SJCRH30 (cell line): ENCODE results near the gene GALT. TPM values are rescaled to one million over a fixed set of nuclear protein-coding genes. Genes with fewer than 3 reads are reported as not detected.

Experiments
- DNase-seq, 2 experiments: peaks; one replicate each; pipeline ENCODE4 v3.0.0-alpha.2; 2015 to 2020
- H3K27ac ChIP-seq: fragments of 250-450 bp; sonication (Bioruptor Pico); 2 replicates; pipeline ENCODE4 v1.5.1; 2020; ENCODE audit warnings: mild to moderate bottlenecking, moderate library complexity
- H3K27me3 ChIP-seq: fragments of 250-450 bp; sonication (Bioruptor Pico); 2 replicates; pipeline ENCODE4 v1.5.1; 2020; ENCODE audit warnings: mild to moderate bottlenecking, moderate library complexity
- H3K36me3 ChIP-seq: fragments of 250-450 bp; sonication (Bioruptor Pico); 2 replicates; pipeline ENCODE4 v1.5.1; 2020; ENCODE audit warnings: mild to moderate bottlenecking, moderate library complexity
- H3K4me1 ChIP-seq: fragments of 250-450 bp; sonication (Bioruptor Pico); 2 replicates; pipeline ENCODE4 v1.5.1; 2020; ENCODE audit warnings: mild to moderate bottlenecking, moderate library complexity
- H3K4me3 ChIP-seq: fragments of 250-450 bp; sonication (Bioruptor Pico); 2 replicates; pipeline ENCODE4 v1.5.1; 2020; ENCODE audit warnings: mild to moderate bottlenecking, moderate library complexity
- H3K9me3 ChIP-seq: fragments of 250-450 bp; sonication (Bioruptor Pico); replicated peaks from 2 replicates; pipeline ENCODE4 v1.5.1; 2020; ENCODE audit warnings: mild to moderate bottlenecking, moderate library complexity
- total RNA-seq: library from RNA; depleted of rRNA; stranded (reverse); fragments of >200 nt; shearing (Covaris generic); gene quantifications from 2 replicates; pipeline ENCODE4 v1.2.3, GENCODE V29; 2014

GALT gene
- total RNA-seq, 1 experiment from 2014 or later = 18.9 TPM

DNA sequence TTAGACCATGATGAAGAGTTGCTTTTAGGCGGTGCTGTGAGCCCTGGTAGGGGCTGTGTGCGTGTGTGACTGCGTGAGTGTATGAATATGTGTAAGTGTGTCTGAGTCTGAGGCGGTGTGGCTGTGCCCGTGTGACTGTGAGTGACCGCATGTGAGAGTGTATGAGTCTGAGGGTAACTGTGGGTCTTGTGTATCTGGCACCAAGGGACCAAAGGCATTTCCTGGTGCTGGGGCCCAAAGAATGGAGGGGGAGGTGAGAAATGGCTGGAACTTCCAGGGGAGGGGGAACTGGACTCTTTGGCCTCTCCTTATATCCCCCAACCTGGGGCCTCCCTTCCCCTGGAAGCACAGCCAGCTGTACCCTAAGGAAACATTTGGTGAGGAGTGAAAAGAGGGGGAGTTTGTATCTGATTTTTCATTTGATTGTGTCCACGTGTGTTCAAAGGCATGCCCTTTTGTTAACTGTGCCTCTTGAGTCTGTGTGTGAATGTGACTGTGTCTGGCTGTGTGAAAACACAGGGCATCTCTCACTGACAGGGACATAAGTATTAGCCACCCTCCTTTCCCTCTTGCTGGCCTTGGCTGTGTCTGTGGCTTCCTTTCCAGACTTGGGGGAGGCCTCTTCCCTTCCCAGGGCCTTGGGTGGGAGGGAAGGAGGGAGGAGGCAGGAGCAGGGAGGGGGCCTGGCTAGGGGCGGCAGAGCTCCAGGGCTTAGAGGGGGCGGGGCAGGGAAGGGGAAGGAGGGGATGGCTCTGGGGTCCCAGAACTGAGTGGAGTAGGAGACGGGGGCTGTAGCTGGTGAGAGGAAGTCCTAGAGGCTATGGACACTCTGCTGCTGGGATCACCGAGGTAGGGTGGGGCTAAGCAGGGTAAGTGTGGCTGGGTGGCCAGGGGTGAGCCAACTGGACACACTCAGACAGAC, 6.9 kb downstream of the GALT start:
- Histone ChIP-seq H3K4me3 (no peak overlapping the region), H3K4me1 (peaks cover 3% of the 10 kb centered on the region; the same call in 1 of the 2 replicates), H3K9me3 (no peaks in the 10 kb centered on the region), H3K27ac (no peak overlapping the region), H3K27me3 (no peaks in the 10 kb centered on the region), H3K36me3 (no peaks in the 10 kb centered on the region; the same call in 1 of the 2 replicates)
- no peak for DNase-seq

DNA sequence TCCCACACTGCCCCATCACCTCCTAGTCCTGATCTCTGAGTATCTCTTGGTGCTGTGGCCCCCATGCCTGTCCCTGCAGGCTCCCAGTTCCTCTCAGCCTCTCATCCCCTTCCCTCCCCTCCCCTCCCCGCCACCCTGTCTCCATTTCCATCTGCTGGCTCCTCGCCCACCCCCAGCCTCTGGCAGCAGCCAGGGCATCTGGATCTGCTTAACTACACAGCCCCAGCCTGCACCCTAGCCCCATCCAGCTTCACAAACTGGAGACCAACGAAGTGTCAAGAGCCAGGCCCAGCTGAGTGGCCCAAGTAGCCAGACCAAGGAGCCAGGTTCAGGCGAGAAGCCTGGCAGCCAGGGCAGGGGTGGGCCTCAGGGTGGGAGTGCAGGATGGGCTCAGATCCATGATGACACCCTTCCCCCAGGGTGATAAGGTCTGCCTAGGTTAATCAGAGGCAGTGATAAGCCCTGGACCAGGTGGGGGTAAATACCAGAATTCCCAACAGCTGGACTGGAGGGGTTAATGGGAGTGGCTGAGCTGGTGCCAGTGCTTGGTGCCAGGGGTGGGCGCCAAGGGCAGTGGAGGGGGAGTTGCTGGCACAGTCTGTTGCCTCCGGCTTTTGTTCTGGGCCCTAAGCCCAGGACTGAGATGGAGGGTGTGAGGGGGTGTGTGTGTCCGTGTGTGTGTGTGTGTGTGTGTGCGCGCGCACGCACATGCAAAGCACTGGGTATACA, 8.0 kb downstream of the GALT start:
- Histone ChIP-seq H3K4me1 (peaks cover 3% of the 10 kb centered on the region; the same call in 1 of the 2 replicates), H3K27me3 (no peaks in the 10 kb centered on the region), H3K27ac (no peak overlapping the region), H3K4me3 (no peak overlapping the region), H3K9me3 (no peaks in the 10 kb centered on the region), H3K36me3 (no peaks in the 10 kb centered on the region)
- DNase-seq = no peak

DNA sequence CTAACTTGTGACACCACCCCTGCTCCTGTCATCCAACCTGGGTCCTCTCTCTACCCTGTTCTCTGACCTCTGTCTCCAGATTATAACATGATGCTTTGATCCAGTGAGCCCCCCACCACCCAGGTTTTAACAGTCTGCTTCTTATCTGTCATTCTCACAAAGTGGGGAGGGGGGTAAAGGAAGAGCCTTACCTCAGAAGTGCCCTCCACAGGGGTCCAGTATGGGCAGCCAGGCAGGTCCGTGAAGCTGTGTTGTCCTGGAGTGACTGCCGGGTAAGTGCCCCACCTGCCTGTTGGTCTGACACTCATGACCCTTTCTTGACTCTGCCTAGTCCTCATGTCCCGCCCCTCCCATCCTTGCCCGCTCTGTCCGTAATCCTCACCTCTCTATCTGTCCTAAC, 8.9 kb downstream of the GALT start:
- Histone ChIP-seq H3K27ac (no peak overlapping the region), H3K4me3 (no peak overlapping the region), H3K27me3 (no peaks in the 10 kb centered on the region), H3K4me1 (peaks cover 3% of the 10 kb centered on the region; the same call in 1 of the 2 replicates), H3K9me3 (no peaks in the 10 kb centered on the region), H3K36me3 (no peaks in the 10 kb centered on the region)
- no peak for DNase-seq

DNA sequence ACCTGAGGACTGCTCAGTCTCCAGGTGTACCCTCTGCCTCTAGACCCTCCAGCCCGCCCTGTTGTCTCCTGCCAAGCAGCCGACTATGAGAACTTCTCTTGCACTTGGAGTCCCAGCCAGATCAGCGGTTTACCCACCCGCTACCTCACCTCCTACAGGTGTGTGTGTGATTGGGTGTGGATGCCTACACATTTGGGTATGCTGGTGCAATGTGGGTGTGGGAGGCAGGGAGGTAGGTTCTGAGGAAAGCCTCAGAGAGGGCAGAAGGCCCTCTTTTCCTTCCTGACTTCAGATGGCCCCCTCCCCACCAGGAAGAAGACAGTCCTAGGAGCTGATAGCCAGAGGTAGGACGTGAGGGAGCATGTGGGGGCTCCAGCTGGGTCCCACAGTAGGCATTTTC, 10.5 kb downstream of the GALT start:
- DNase-seq = no peak
- H3K4me1 ChIP-seq = peaks cover 3% of the 10 kb centered on the region; the same call in 1 of the 2 replicates
- H3K27me3 ChIP-seq = no peaks in the 10 kb centered on the region
- H3K36me3 ChIP-seq = no peaks in the 10 kb centered on the region
- no peaks in the 10 kb centered on the region for H3K9me3 ChIP-seq
- H3K27ac ChIP-seq = no peak overlapping the region
- no peak overlapping the region for H3K4me3 ChIP-seq

DNA sequence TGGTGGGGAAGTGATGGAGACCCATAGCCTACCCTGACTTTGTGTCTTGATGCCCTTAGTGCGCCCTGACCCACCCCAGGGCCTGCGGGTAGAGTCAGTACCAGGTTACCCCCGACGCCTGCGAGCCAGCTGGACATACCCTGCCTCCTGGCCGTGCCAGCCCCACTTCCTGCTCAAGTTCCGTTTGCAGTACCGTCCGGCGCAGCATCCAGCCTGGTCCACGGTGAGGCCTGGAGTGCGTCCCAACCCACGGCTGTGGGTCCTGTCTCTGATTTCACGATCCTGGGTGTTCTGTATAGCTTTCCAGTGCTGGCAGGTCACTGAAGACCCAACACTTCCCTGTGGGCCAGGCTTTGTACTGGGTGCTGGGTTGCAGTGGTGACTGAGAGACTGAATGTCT, 12.0 kb downstream of the GALT start:
- Histone ChIP-seq H3K36me3 (no peaks in the 10 kb centered on the region), H3K4me1 (peaks cover under 1% of the 10 kb centered on the region; the same call in 1 of the 2 replicates), H3K4me3 (no peak overlapping the region), H3K27ac (no peak overlapping the region), H3K27me3 (no peaks in the 10 kb centered on the region), H3K9me3 (no peaks in the 10 kb centered on the region)
- DNase-seq = no peak

DNA sequence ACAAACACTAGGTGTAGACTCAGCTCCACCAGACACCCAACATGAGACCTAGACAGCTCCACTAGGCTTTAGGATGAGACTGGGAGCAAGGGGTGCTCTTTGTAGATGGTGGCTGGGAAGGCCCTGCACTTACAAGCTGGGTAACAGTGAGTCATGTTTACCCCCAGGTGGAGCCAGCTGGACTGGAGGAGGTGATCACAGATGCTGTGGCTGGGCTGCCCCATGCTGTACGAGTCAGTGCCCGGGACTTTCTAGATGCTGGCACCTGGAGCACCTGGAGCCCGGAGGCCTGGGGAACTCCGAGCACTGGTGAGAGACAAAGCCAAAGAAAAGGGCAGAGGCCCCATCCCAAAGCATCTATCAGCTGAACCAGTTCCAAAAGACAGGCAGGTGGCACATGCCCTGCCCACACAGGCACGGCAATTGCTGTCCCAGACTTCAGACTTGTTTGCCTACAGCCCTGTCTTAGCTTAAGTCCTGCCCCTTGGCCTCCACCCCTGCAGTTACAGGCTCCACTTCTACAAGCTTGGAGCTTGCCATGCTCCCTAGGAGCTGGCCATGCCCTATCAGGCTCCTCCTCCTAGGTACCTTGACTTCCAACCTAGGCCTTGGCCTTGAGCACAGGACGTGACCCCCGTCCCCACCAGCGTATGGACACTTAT, 13.2 kb downstream of the GALT start:
- Histone ChIP-seq H3K4me1 (no peaks in the 10 kb centered on the region), H3K36me3 (no peaks in the 10 kb centered on the region), H3K9me3 (no peaks in the 10 kb centered on the region), H3K27me3 (no peaks in the 10 kb centered on the region), H3K27ac (no peak overlapping the region), H3K4me3 (no peak overlapping the region)
- DNase-seq = no peak

DNA sequence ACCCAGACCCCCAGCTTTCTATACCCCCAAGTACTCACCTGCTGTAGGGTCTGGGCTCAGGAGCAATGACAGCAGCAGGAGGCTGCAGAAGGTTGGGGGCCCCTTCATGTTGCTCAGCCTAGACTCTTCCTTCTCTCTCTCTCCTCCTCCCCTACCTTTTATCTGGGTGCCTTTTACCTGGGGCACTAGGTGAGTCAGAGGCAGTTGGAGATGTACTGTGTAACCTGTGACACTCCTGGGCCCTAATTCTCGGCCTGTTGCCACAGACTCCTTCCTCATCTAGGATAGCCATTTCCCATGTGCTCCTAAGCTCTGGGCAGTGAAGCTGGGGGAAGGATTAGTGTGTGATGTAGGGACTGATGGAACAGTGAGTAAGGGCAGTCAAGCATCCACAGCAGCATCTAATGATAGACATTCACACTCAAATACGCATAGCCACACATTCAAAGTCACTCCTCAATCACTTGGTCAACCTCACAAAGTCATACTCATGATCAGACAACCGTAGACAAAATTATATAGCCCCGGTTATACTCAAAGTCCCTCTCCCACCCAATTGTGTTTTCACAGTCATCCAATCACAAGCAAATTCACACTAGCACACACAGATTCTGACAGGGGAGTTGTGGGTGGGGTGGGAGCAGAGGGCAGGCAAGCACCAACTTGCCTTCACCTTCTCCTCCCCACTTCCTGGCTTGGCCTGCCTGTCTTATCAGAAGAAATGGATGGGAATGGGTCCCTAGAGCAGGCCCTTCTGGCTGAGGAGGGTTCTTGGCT, 16.2 kb downstream of the GALT start, which contains the start of gene CCL27:
CCL27 (minus strand) TSS at position 132 of the 777 bp plus-strand sequence; CDS start at position 108, 24 bp downstream.
- no peaks in the 10 kb centered on the region for H3K4me1 ChIP-seq
- H3K36me3 ChIP-seq = no peaks in the 10 kb centered on the region
- H3K9me3 ChIP-seq = no peaks in the 10 kb centered on the region
- H3K27ac ChIP-seq = no peak within 1 kb of the TSS
- no peak for DNase-seq
- no peak within 1 kb of the TSS for H3K4me3 ChIP-seq
- no peaks in the 10 kb centered on the region for H3K27me3 ChIP-seq

DNA sequence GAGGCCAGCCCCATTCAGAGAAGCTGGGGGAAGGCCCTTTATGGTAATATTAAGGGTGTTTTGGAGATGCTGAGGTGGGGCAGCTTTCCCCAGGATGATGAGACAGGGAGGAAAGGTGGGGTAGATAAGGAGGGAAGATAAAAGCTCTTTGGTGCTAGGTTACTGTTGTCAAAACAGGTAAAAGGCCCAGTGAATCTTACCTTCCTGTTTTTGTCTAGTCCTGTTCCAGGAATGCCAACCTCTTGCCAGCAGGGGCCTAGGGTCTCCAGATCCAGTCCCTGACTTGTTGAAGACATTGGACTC, 16.8 kb downstream of the GALT start:
- Histone ChIP-seq H3K4me3 (no peak overlapping the region), H3K4me1 (no peaks in the 10 kb centered on the region), H3K36me3 (no peaks in the 10 kb centered on the region), H3K27me3 (no peaks in the 10 kb centered on the region), H3K9me3 (no peaks in the 10 kb centered on the region), H3K27ac (no peak overlapping the region)
- DNase-seq = no peak

DNA sequence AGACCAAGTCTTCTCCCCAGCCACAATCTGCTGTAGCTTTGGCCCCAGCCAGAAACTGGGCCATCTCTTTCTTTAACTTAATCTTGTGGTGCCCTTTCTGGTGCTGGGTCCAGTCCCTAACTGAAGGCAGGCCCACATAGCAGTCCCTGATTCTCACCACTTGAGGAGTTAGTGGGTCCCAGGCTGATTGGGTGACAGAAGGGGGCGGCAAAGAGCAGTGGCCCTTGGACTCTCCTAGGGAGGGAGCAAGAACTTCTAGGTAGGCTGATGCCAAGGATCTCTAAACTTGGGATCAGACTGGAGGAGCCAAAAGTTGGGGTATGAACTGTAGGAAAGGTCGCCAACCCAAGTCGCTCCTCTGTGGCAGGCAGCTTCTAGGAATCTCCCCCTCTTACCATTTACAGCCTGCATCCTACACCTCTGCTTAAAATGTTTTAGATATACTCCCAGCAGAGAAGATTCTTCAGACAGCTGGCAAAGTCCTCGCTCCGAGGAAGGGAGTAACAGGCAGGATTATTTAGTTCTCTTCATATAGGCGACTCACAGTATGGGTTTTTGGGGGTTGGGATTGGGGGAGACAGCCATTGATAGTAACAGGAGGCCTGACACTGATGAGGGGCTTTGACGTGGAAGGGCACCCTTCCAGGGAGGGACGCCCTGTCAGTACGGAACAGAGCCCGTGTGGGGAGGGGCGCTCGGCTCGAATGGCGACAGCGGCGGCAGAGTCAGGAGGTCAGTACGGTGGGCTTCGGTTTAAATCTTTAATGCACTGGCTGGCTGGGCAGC, 18.0 kb downstream of the GALT start:
- no peaks in the 10 kb centered on the region for H3K9me3 ChIP-seq
- no peaks in the 10 kb centered on the region for H3K27me3 ChIP-seq
- H3K4me3 ChIP-seq = no peak overlapping the region
- no peaks in the 10 kb centered on the region for H3K4me1 ChIP-seq
- DNase-seq = peak; percentile 22 to 50
- no peaks in the 10 kb centered on the region for H3K36me3 ChIP-seq
- H3K27ac ChIP-seq = no peak overlapping the region

DNA sequence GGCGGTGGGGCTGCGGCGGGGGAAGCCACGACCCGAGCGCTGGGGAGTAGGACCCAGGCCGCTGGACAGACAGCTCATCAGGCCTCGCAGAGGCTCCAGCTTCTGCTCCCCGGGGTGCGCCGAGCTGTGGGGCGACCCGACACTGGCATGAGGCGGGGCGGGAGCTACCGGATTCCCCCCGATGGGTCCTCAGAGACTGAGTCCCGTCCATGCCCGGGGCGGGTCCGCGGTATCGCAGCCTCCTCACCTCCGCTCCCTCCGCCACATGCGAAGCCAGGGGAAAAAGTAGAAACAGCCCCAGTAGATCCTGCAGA, 18.5 kb downstream of the GALT start:
- Histone ChIP-seq H3K36me3 (no peaks in the 10 kb centered on the region), H3K9me3 (no peaks in the 10 kb centered on the region), H3K4me1 (no peaks in the 10 kb centered on the region), H3K27ac (no peak overlapping the region), H3K27me3 (no peaks in the 10 kb centered on the region), H3K4me3 (peak overlapping the region; percentile 21; the same call in 1 of the 2 replicates)
- no peak for DNase-seq

DNA sequence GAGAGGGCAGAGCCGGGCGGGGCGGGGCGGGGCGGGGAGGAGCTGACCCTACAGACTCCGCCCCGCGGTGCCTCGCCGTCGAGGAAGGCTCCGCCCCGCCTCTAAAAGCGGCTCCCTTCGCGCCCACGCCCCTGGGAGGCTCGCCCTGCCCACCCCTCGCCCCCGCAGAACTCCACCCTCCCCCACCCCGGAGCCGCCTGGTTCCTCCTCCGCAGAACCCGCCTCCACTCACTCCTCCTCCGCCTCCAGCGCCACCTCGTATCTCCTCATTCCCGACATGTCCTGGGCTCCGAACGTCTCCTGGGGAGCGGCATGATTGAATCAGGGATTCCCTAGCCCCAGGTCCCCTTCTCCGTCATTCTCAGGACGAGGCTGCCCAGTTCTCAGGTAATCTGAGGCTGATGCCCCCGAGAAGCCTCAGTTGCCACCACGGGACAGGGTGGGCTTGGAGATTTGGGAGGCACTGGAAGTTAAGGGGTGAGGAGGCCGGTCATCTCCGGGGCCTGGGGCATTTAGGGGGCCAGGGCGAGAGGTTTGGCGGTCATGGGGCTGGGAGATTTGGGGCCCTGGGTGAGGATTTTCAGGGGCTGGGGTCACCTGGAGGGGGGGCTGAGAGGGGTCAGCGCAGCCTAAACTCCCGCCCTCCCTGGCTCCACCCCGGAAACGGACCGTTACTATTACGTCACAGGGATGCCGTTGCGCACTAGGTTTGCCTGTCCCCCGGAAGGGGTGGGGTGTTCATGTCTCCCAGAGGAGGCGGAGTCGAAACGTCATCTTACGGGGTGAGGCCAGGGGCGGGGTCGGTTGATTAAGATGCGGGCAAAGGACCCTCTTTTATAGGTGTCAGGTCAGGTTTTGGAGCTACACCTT, 19.1 kb downstream of the GALT start:
- Histone ChIP-seq H3K27me3 (no peaks in the 10 kb centered on the region), H3K9me3 (no peaks in the 10 kb centered on the region), H3K4me1 (no peaks in the 10 kb centered on the region), H3K4me3 (peak overlapping the region; percentile 94), H3K36me3 (no peaks in the 10 kb centered on the region), H3K27ac (peak overlapping the region; percentile 88)
- peak; percentile 87 to 88 for DNase-seq

DNA sequence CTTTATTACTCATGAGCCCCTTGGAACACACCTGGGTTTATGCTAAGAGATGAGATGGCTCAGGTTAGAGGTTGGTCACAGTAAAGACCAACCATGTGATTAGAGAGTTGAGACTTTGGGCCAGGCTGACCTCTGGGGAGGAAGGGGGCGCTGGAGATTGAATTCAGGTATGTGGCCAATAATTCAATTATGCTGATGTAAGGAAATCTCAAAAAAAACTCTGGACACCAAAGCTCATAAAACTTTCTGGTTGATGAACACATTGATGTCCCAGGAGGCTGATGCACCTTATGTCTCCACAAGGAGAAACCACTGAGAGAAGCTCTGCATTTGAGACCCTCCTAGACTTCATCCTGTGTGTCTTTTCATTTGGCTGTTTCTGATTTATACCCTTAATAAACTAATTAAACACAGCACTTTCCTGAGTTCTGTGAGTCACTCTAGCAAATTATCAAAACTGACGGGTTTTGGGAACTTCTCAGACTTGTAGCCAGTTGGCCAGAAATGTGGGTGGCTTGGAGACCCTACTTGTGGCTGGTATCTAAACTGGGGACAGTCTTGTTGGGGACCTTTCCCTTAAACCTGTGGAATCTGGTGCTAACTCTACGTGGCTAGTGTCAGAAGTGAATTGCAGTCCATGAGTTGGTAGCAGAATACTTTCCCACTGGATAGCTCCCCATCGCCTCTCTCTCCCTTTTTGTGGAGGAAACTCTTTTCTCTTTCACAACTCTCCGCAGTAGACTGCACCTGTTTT, 23.5 kb downstream of the GALT start:
- no peaks in the 10 kb centered on the region for H3K27me3 ChIP-seq
- no peaks in the 10 kb centered on the region for H3K9me3 ChIP-seq
- H3K27ac ChIP-seq = no peak overlapping the region
- no peaks in the 10 kb centered on the region for H3K4me1 ChIP-seq
- no peak overlapping the region for H3K4me3 ChIP-seq
- no peak for DNase-seq
- H3K36me3 ChIP-seq = no peaks in the 10 kb centered on the region

DNA sequence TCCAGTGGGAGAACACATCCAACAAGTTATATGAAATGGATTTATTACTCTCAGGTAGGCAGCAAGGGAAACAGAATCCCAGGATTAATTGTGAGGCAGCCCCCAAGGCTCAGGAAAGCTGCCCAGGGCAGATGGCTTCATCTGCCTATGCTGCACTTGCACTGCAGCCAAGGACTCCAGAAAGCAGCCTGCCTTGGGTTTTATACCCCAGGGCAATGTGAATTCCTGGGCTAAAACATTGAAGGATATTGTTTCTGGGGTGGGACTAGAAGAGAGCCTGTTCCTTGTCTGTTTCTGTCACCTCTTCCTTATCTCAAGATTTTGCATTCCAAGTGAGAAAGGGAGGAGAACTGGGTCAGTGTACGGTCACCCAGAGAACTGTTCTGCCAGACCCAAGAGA, 24.8 kb downstream of the GALT start:
- Histone ChIP-seq H3K4me3 (no peak overlapping the region), H3K27ac (no peak overlapping the region), H3K9me3 (no peaks in the 10 kb centered on the region), H3K36me3 (no peaks in the 10 kb centered on the region), H3K27me3 (no peaks in the 10 kb centered on the region), H3K4me1 (no peaks in the 10 kb centered on the region)
- no peak for DNase-seq
